GM23338 (cell line): Measurements from ENCODE around the gene CFAP100. TPM values are rescaled to one million over a fixed set of nuclear protein-coding genes. Genes with fewer than 3 reads are reported as not detected.

Experiments
- ATAC-seq: fragments of 200-7000 bp; cut with Tn5 transposase; 3 replicates; pipeline ENCODE4 v1.9.1; 2020
- DNase-seq: peaks from one replicate; pipeline ENCODE4 v3.0.0-alpha.2; 2015; ENCODE audit warnings: low spot score
- H2AFZ ChIP-seq: fragments of 200-600 bp; sonication (generic); 2 replicates; pipeline ENCODE4 v1.8.0; 2016; ENCODE audit warnings: antibody characterized with exemption, mild to moderate bottlenecking, moderate library complexity
- H3F3A ChIP-seq: fragments of 200-600 bp; sonication (generic); replicated peaks from 2 replicates; pipeline ENCODE4 v1.8.0; 2017; ENCODE audit warnings: antibody characterized with exemption, mixed run types, low read depth
- H3K27ac ChIP-seq: fragments of 200-600 bp; sonication (generic); 2 replicates; pipeline ENCODE4 v1.6.1; 2016; ENCODE audit warnings: low read depth
- H3K27me3 ChIP-seq: fragments of 200-600 bp; sonication (generic); 2 replicates; pipeline ENCODE4 v1.8.0; 2016; ENCODE audit warnings: mild to moderate bottlenecking, mixed run types, moderate library complexity; ENCODE audit not compliant: insufficient read depth
- H3K36me3 ChIP-seq: fragments of 200-600 bp; sonication (generic); 2 replicates; pipeline ENCODE4 v1.8.0; 2016; ENCODE audit warnings: mild to moderate bottlenecking; ENCODE audit not compliant: insufficient read depth
- H3K4me1 ChIP-seq: fragments of 200-600 bp; sonication (generic); 2 replicates; pipeline ENCODE4 v1.8.0; 2016; ENCODE audit warnings: mild to moderate bottlenecking, moderate library complexity; ENCODE audit not compliant: insufficient read depth
- H3K4me2 ChIP-seq: fragments of 200-600 bp; sonication (generic); 2 replicates; pipeline ENCODE4 v1.7.1; 2017; ENCODE audit warnings: mixed run types
- H3K4me3 ChIP-seq: fragments of 200-600 bp; sonication (generic); 2 replicates; pipeline ENCODE4 v1.6.1; 2016; ENCODE audit warnings: mixed run types
- H3K79me2 ChIP-seq: fragments of 200-600 bp; sonication (generic); replicated peaks from 2 replicates; pipeline ENCODE4 v1.8.0; 2017; ENCODE audit warnings: mild to moderate bottlenecking; ENCODE audit not compliant: insufficient read depth
- H3K9me2 ChIP-seq: fragments of 200-600 bp; sonication (generic); 2 replicates; pipeline ENCODE4 v1.8.0; 2017; ENCODE audit not compliant: insufficient read depth
- H4K20me1 ChIP-seq: fragments of 200-600 bp; sonication (generic); replicated peaks from 2 replicates; pipeline ENCODE4 v1.8.0; 2017; ENCODE audit warnings: mild to moderate bottlenecking; ENCODE audit not compliant: insufficient read depth
- H3K27ac Mint-ChIP-seq: 2 replicates; pipeline ENCODE4 v1.8.0; 2020; ENCODE audit warnings: inconsistent platforms, mild to moderate bottlenecking, moderate library complexity, mixed read lengths
- H3K27me3 Mint-ChIP-seq: 3 replicates; pipeline ENCODE4 v1.8.0; 2022; ENCODE audit warnings: low read depth, mild to moderate bottlenecking, moderate library complexity, mixed read lengths, inconsistent platforms; ENCODE audit not compliant: insufficient read depth, poor library complexity
- H3K36me3 Mint-ChIP-seq: 3 replicates; pipeline ENCODE4 v1.8.0; 2021; ENCODE audit warnings: low read depth, mild to moderate bottlenecking, inconsistent platforms, moderate library complexity, mixed read lengths
- H3K4me1 Mint-ChIP-seq: 3 replicates; pipeline ENCODE4 v1.8.0; 2020; ENCODE audit warnings: mild to moderate bottlenecking, inconsistent platforms, mixed read lengths
- H3K4me3 Mint-ChIP-seq: 3 replicates; pipeline ENCODE4 v1.8.0; 2021; ENCODE audit warnings: moderate library complexity, mild to moderate bottlenecking, inconsistent platforms, mixed read lengths
- H3K9me3 Mint-ChIP-seq: 3 replicates; pipeline ENCODE4 v1.8.0; 2020; ENCODE audit warnings: moderate library complexity, mild to moderate bottlenecking, inconsistent platforms, mixed read lengths
- CREB1 ChIP-seq: fragments of 250-450 bp; sonication (Bioruptor Pico); IDR thresholded peaks from 2 replicates; pipeline ENCODE4 v1.5.0; 2020; ENCODE audit warnings: low read depth, mild to moderate bottlenecking, moderate library complexity
- CTCF ChIP-seq, 2 experiments: fragments of 200-600 bp in 1 of 2; sonication (generic) in 1 of 2; conservative IDR thresholded peaks; 2 replicates each; pipeline versions ENCODE4 v1.5.1 to v1.6.1; 2016 to 2017; ENCODE audit warnings: antibody characterized with exemption in 2 of 2, low read depth in 2 of 2, mild to moderate bottlenecking in 2 of 2, moderate library complexity in 1 of 2
- ETS1 ChIP-seq: IDR thresholded peaks from 2 replicates; pipeline ENCODE4 v1.6.1; 2016; ENCODE audit warnings: antibody characterized with exemption
- EZH2 ChIP-seq: fragments of 200-600 bp; sonication (generic); IDR thresholded peaks from one replicate; pipeline ENCODE4 v1.8.0; 2017; ENCODE audit warnings: antibody characterized with exemption, mild to moderate bottlenecking, low read depth; ENCODE audit not compliant: unreplicated experiment
- EZH2phosphoT487 ChIP-seq: fragments of 200-600 bp; sonication (generic); IDR thresholded peaks from one replicate; pipeline ENCODE4 v1.8.1; 2018; ENCODE audit warnings: antibody characterized with exemption; ENCODE audit not compliant: unreplicated experiment
- JUNB ChIP-seq: IDR thresholded peaks from one replicate; pipeline ENCODE4 v1.6.1; 2016; ENCODE audit warnings: antibody characterized with exemption; ENCODE audit not compliant: unreplicated experiment
- NANOG ChIP-seq: IDR thresholded peaks from 2 replicates; pipeline ENCODE4 v1.6.1; 2016; ENCODE audit warnings: antibody characterized with exemption, borderline replicate concordance
- POLR2AphosphoS5 ChIP-seq: IDR thresholded peaks from 2 replicates; pipeline ENCODE4 v1.6.1; 2016; ENCODE audit warnings: antibody characterized with exemption, low read depth
- REST ChIP-seq: IDR thresholded peaks from one replicate; pipeline ENCODE4 v1.6.1; 2018; ENCODE audit warnings: antibody characterized with exemption; ENCODE audit not compliant: unreplicated experiment
- STAT1 ChIP-seq: IDR thresholded peaks from one replicate; pipeline ENCODE4 v1.6.1; 2016; ENCODE audit warnings: antibody characterized with exemption; ENCODE audit not compliant: unreplicated experiment
- ZNF114 ChIP-seq: fragments of 250-450 bp; sonication (Bioruptor Pico); IDR thresholded peaks from 2 replicates; pipeline ENCODE4 v1.5.0; 2020; ENCODE audit warnings: mild to moderate bottlenecking, moderate library complexity
- ZNF331 ChIP-seq: fragments of 250-450 bp; sonication (Bioruptor Pico); IDR thresholded peaks from 2 replicates; pipeline ENCODE4 v1.5.0; 2020; ENCODE audit warnings: low read depth, mild to moderate bottlenecking, moderate library complexity
- ZNF462 ChIP-seq: fragments of 250-450 bp; sonication (Bioruptor Pico); IDR thresholded peaks from 2 replicates; pipeline ENCODE4 v1.5.0; 2020; ENCODE audit warnings: mild to moderate bottlenecking, moderate library complexity
- polyA plus RNA-seq: library from polyadenylated mRNA; unstranded; fragments of >200 nt; fragmentation: Nextera tagmentation; extraction: Ambion mirVana; gene quantifications from 2 replicates; pipeline ENCODE4 v1.2.1, GENCODE V29; 2016
- total RNA-seq: library from RNA; depleted of rRNA; stranded (reverse); fragments of >200 nt; shearing (Covaris generic); gene quantifications from 2 replicates; pipeline ENCODE4 v1.2.3, GENCODE V29; 2014

The CFAP100 gene
- total and polyA plus RNA-seq, 2 experiments from 2014 or later: 0.07 TPM; not detected in 1

- H3K36me3 ChIP-seq: no peaks in the 10 kb centered on the region
- H3K9me3 Mint-ChIP-seq: no peaks in the 10 kb centered on the region
- TF ChIP-seq JUNB (no peak), ZNF331 (no peak), REST (no peak), EZH2 (no peak), EZH2phosphoT487 (no peak), ZNF462 (CRISPR knock-in tag) (no peak), CTCF (conservative IDR thresholded peaks at IDR 0.05; ENCODE audit: low read depth in 2 of 2) (no peak), ETS1 (no peak), STAT1 (no peak), POLR2AphosphoS5 (no peak), NANOG (no peak), CREB1 (CRISPR knock-in tag) (no peak), ZNF114 (no peak)
- H3K4me3 ChIP-seq: no peak overlapping the region
- peaks cover 21% of the 10 kb centered on the region for H3K36me3 Mint-ChIP-seq
- no peaks in the 10 kb centered on the region for H3K79me2 ChIP-seq
- no peaks in the 10 kb centered on the region for H3K9me2 ChIP-seq
- H3K4me3 Mint-ChIP-seq: no peak overlapping the region
- H3F3A ChIP-seq: no peaks in the 10 kb centered on the region
- H2AFZ ChIP-seq: no peak overlapping the region
- no peak for DNase-seq
- no peak overlapping the region for H3K27ac Mint-ChIP-seq
- peaks cover 3% of the 10 kb centered on the region for H3K27me3 Mint-ChIP-seq
- ATAC-seq: no peak
- H3K27me3 ChIP-seq: no peaks in the 10 kb centered on the region
- H3K27ac ChIP-seq: no peak overlapping the region
- peaks cover 33% of the 10 kb centered on the region for H3K4me1 Mint-ChIP-seq
- no peak overlapping the region for H3K4me2 ChIP-seq
- H4K20me1 ChIP-seq: no peaks in the 10 kb centered on the region
- no peaks in the 10 kb centered on the region for H3K4me1 ChIP-seq
Measured at GRCh38 chr3:126438186-126438585, 43.5 kb downstream of the CFAP100 start.
